Fibroblast of lung (primary cell): ENCODE results near the gene TMTC2. TPM values are rescaled to one million over a fixed set of nuclear protein-coding genes. Genes with fewer than 3 reads are reported as not detected.

Experiments
- DNase-seq, 2 donors: peaks; one replicate each; pipeline versions ENCODE4 v3.0.0 to v3.0.0-alpha.2; 2010; ENCODE audit warnings: low read depth in 2 of 2
- H2AFZ ChIP-seq: 2 replicates; pipeline ENCODE4 v1.5.1; 2012; ENCODE audit warnings: low read length, control low read depth, inconsistent platforms
- H3K27ac ChIP-seq: 2 replicates; pipeline ENCODE4 v1.5.1; 2011; ENCODE audit warnings: low read length, control low read depth; ENCODE audit not compliant: insufficient read depth
- H3K27me3 ChIP-seq: 2 replicates; pipeline ENCODE4 v1.5.1; 2011; ENCODE audit warnings: mild to moderate bottlenecking, low read length; ENCODE audit not compliant: control insufficient read depth, insufficient read depth
- H3K36me3 ChIP-seq: 2 replicates; pipeline ENCODE4 v1.5.1; 2011; ENCODE audit warnings: low read length; ENCODE audit not compliant: control insufficient read depth, insufficient read depth
- H3K4me1 ChIP-seq: 2 replicates; pipeline ENCODE4 v1.5.1; 2011; ENCODE audit warnings: low read length; ENCODE audit not compliant: control insufficient read depth, insufficient read depth; ENCODE audit errors: extremely low read depth
- H3K4me2 ChIP-seq: 2 replicates; pipeline ENCODE4 v1.5.1; 2011; ENCODE audit warnings: low read length, control low read depth; ENCODE audit not compliant: insufficient read depth; ENCODE audit errors: extremely low read depth
- H3K4me3 ChIP-seq, 4 experiments: fragments of 200-600 bp in 1 of 4; sonication (generic) in 1 of 4; replicated peaks in 1 of 4; 2 replicates each; pipeline ENCODE4 v1.5.1; 2011 to 2016; ENCODE audit warnings: low read length in 4 of 4, low read depth in 3 of 4, mild to moderate bottlenecking in 3 of 4, control low read depth in 2 of 4, inconsistent platforms in 1 of 4, mixed read lengths in 1 of 4; ENCODE audit not compliant: insufficient read depth in 1 of 4; ENCODE audit errors: control extremely low read depth in 1 of 4
- H3K79me2 ChIP-seq: 2 replicates; pipeline ENCODE4 v1.5.1; 2012; ENCODE audit warnings: mild to moderate bottlenecking, low read length, inconsistent platforms; ENCODE audit not compliant: control insufficient read depth, insufficient read depth
- H3K9ac ChIP-seq: 2 replicates; pipeline ENCODE4 v1.5.1; 2011; ENCODE audit warnings: mild to moderate bottlenecking, low read length, control low read depth; ENCODE audit not compliant: insufficient read depth
- H3K9me3 ChIP-seq: 2 replicates; pipeline ENCODE4 v1.5.1; 2012; ENCODE audit warnings: low read depth, low read length; ENCODE audit not compliant: control insufficient read depth, insufficient read depth
- H4K20me1 ChIP-seq: 2 replicates; pipeline ENCODE4 v1.5.1; 2011; ENCODE audit warnings: low read length; ENCODE audit not compliant: control insufficient read depth, insufficient read depth; ENCODE audit errors: extremely low read depth
- CTCF ChIP-seq, 2 donors: IDR thresholded peaks in 1 of 2; conservative IDR thresholded peaks in 1 of 2; 1 replicate in 1 of 2; 2 replicates in 1 of 2; pipeline ENCODE4 v1.5.1; 2011 to 2012; ENCODE audit warnings: low read length in 2 of 2, control low read depth in 1 of 2, inconsistent platforms in 1 of 2, low read depth in 1 of 2, mild to moderate bottlenecking in 1 of 2
- EZH2 ChIP-seq: IDR thresholded peaks from 2 replicates; pipeline ENCODE4 v1.5.1; 2012; ENCODE audit warnings: low read length, control low read depth, mild to moderate bottlenecking; ENCODE audit errors: missing control alignments
- polyA plus RNA-seq, 2 donors: library from polyadenylated mRNA; depleted of rRNA in 1 of 2; stranded (reverse) in 1 of 2; unstranded in 1 of 2; fragments of >200 nt; gene quantifications; 2 replicates each; pipeline ENCODE4 v1.2.1, GENCODE V29; 2011 to 2012; ENCODE audit warnings: missing spikeins in 1 of 2
- total RNA-seq: library from RNA; depleted of rRNA; stranded (reverse); fragments of >200 nt; gene quantifications from 2 replicates; pipeline ENCODE4 v1.2.1, GENCODE V29; 2014

TMTC2 gene
- total and polyA plus RNA-seq, 2 donors (not counting 1 experiment from before 2014, with no cell fraction given), result 3.5 to 9.7 TPM

GRCh38 chr12:83086023-83086422 lies 399.3 kb downstream of the TMTC2 start:
- Histone ChIP-seq H3K4me2 (no peak overlapping the region), H3K36me3 (no peaks in the 10 kb centered on the region), H3K9me3 (no peaks in the 10 kb centered on the region), H4K20me1 (no peaks in the 10 kb centered on the region), H3K9ac (no peak overlapping the region), H3K4me1 (no peaks in the 10 kb centered on the region), H3K4me3 (no peak overlapping the region), H3K79me2 (no peaks in the 10 kb centered on the region), H2AFZ (no peak overlapping the region), H3K27me3 (no peaks in the 10 kb centered on the region), H3K27ac (no peak overlapping the region)
- TF ChIP-seq EZH2, result no peak
- TF ChIP-seq CTCF (conservative IDR thresholded peaks at IDR 0.05 in 1 of 2, IDR thresholded peaks at IDR 0.05 in 1 of 2; ENCODE audit: low read depth in 1 of 2, low read length in 2 of 2), result no peak
- DNase-seq, result no peak

GRCh38 chr12:83089575-83089974 lies 402.9 kb downstream of the TMTC2 start:
- Histone ChIP-seq H3K9ac (no peak overlapping the region), H3K4me2 (no peak overlapping the region), H2AFZ (no peak overlapping the region), H3K4me3 (no peak overlapping the region), H3K27ac (no peak overlapping the region), H3K27me3 (no peaks in the 10 kb centered on the region), H3K79me2 (no peaks in the 10 kb centered on the region), H3K36me3 (no peaks in the 10 kb centered on the region), H3K9me3 (no peaks in the 10 kb centered on the region), H3K4me1 (no peaks in the 10 kb centered on the region), H4K20me1 (no peaks in the 10 kb centered on the region)
- DNase-seq, result no peak
- no peak for TF ChIP-seq CTCF (conservative IDR thresholded peaks at IDR 0.05 in 1 of 2, IDR thresholded peaks at IDR 0.05 in 1 of 2; ENCODE audit: low read depth in 1 of 2, low read length in 2 of 2)
- no peak for TF ChIP-seq EZH2

GRCh38 chr12:83092129-83092528 lies 405.4 kb downstream of the TMTC2 start:
- Histone ChIP-seq H2AFZ (no peak overlapping the region), H3K27ac (no peak overlapping the region), H4K20me1 (no peaks in the 10 kb centered on the region), H3K36me3 (no peaks in the 10 kb centered on the region), H3K4me3 (no peak overlapping the region), H3K9ac (no peak overlapping the region), H3K4me1 (no peaks in the 10 kb centered on the region), H3K79me2 (no peaks in the 10 kb centered on the region), H3K27me3 (no peaks in the 10 kb centered on the region), H3K9me3 (no peaks in the 10 kb centered on the region), H3K4me2 (no peak overlapping the region)
- TF ChIP-seq CTCF (conservative IDR thresholded peaks at IDR 0.05 in 1 of 2, IDR thresholded peaks at IDR 0.05 in 1 of 2; ENCODE audit: low read depth in 1 of 2, low read length in 2 of 2) (no peak), EZH2 (no peak)
- no peak for DNase-seq
